Kidney glomerular epithelial cell (primary cell): ENCODE measurements around the gene PROSER1.
"Not testable (repeated sequence)": the region's sequence is repeated elsewhere in the genome, so short reads cannot be mapped to it uniquely, and the experiment has no call there.

Source experiments
- DNase-seq: peaks from one replicate; lab custom pipeline; 2025; lab: John Stamatoyannopoulos, UW

PROSER1 gene

DNA sequence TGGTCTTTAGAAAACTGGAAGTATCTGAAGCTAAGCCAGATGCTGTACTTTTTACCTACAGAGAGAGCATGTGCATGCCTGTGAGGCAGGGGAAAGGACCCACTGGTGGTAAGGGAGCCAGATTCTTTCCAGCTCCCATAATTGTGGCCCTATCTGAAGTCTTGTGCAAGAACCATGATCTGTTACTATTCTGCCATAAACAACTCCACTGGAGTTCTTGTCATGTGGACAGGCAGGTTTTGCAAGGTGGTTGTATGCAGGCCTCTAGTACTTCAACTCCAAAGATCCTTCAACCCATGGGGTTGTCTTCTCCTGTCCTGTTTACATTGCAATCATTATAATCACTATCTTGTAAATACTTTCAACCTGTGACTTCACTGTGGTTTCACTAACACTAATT, 14.1 kb downstream of the PROSER1 start:
- DNase-seq, result no peak

DNA sequence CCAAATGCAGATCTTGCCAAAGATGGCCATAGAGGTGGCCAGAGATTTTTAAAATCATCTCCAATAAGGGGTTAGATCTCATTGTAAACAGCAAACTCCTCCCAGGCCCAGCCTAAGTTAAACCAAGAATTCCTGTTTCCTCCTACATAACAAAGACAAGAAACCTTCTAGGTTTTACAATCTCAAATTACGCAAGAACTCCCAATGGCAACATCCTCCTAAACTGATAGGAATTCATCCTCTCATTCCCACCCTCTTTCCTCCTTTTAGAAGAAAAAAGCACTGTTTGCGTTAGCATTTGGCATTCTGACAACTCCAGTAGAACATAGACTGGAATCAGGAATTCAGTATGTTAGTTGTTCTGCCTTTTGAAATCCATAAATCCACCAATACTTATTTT, 14.6 kb downstream of the PROSER1 start:
- no peak for DNase-seq

DNA sequence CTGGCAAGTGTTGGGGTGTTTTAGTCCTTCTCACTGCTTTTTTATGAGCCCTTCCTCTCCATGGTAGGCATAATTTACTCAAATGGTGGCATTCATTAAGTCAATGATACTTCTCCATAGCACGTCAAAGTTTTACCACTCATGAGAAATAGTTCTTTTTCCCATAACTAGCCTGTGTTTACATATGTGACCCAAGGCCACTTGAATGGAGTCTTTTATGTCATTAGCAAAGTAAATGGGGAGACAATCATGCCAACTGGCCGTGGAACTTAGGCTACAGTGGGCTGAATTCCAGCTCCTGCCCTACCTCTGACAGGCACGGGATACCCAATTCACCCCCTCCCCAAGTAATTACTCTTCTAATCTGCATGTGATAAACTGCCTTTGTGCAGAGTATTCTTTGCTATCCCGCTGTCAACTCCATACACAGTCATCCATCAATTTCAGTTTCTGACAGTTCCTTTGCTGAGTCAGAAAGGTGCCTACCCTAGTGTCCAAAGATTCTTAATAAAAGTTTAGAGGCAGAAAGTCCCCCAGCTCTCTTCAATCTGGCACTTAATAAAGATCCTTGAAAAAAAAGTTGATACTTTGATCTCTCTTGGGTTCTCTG, 16.9 kb downstream of the PROSER1 start:
- DNase-seq, result no peak

DNA sequence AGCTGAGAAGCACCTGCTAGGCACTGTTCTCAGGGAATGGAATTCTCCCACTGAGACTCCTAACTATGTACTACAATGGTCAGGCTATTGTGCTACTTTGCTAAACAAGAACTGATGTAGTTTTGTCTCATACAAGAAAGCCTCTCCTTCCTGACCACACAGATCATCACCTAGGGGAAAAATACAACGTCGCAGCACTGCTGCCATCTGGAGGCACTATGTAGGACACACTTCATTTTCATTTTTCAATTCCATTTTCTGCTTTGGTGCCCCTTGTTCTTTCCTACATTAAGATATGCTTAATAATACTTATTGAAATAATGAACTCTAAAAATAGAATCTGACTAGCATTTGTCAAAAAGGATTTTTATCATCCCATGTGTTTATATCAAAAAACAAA, 21.1 kb downstream of the PROSER1 start:
- peak; percentile 25 for DNase-seq

DNA sequence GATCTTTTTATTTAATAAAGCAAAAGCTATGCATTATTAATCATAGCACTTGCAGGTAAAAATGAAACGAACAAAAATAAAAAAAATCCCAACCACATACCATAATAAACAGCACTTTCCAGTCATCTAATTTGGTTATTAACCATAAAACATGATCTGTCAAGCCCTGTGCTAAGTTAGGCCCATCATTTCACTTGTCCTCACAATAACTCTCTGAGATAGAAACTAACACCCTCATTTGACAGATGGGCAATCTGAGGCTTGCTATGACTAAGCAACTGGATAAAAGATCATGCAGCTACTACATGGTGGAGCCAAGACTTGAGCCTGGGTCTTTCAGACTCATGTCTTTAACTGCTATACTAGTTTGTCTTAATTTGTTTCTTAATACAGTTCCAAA, 21.8 kb downstream of the PROSER1 start:
- no peak for DNase-seq

DNA sequence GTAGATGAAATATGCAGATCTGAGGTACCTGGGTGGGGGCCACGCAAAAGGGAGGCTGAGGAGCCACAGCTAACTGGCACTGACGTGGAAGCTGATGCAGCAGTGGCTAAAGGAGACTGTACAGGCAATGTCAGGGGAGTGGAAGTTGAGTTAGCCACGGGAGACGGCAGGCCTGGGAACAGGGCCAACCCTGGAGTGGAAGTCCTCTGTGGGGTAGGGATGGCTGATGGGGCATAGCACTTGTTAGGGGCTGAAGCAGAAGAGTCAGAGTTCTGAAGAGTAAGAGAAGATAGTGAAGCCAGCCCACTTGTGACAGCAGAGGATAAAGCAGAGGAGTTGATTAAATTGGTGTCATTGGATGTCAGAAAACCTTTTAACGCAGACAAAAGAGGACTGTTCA, 24.4 kb downstream of the PROSER1 start:
- no peak for DNase-seq

DNA sequence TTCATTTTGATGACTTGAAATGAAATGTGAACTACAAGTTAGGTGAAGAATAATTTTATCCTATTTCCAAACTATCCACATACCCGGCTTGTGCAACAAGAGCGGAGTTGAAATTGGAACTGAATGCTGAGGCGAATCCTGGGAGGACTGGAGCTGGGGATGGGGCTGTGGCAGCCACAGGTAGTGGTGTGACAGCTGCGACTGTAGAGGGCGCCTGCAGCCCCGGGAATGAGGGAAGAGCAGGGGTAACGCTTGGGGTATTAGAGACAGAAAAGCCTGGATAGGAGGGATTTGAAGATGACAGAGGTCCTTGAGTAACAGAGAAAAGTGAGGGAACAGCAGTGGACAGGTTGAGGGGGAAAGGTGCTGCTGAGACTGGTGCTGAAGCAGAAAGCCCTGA, 25.3 kb downstream of the PROSER1 start:
- no peak for DNase-seq

DNA sequence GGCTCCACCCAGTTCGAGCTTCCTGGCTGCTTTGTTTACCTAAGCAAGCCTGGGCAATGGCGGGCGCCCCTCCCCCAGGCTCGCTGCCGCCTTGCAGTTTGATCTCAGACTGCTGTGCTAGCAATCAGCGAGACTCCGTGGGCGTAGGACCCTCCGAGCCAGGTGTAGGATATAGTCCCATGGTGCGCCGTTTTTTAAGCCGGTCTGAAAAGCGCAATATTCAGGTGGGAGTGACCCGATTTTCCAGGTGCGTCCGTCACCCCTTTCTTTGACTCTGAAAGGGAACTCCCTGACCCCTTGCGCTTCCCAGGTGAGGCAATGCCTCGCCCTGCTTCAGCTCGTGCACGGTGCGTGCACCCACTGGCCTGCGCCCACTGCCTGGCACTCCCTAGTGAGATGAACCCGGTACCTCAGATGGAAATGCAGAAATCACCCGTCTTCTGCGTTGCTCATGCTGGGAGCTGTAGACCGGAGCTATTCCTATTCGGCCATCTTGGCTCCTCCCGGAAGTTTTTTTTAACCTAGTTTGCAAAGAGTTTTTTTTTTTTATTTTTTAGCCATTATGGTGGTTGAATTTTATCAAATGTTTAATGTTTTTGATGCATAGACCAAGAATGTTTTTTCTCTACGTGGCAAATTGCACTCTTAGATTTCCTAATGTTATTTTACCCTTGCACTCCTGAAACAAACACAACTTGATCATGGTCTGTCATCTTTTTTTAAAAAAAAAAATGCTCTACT, 31.3 kb downstream of the PROSER1 start:
- not testable (repeated sequence) for DNase-seq

DNA sequence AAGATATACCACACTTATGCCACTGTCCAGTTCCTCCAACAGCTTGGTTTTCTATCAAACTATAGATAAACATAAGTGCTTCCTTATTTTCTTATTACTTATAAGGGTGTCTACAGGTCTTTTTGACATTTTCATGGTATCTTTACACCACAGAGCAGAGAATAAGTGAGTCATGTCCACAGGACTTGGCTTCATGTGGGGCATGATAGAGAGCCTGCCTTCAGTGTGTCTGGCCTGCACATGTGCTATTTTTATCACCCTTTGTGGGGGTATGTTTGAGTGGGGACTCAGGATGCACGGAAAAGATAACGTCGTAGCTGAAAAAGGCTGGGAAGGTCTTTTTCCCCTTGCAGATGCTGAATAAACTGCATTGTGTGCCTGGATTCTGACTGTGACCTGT, 39.1 kb downstream of the PROSER1 start:
- no peak for DNase-seq

DNA sequence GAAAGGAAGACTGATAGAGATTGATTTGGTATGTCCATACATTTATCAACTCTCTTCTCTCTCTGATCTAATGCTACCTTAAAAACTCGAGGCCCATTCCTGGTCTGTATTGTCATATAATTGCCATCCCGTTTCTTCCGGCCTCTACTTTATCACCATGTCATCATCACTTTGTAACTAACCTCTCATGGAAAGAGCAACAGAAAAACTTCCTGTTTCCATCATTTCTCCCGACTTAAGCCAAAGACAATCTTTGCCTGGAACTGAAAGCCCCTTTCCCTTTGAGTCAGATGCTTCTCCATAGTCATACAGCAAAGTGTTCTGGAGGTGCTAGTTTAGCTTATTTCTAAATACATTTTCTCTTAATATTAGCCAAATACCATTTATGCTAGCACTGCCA, 44.5 kb downstream of the PROSER1 start:
- DNase-seq, result no peak

DNA sequence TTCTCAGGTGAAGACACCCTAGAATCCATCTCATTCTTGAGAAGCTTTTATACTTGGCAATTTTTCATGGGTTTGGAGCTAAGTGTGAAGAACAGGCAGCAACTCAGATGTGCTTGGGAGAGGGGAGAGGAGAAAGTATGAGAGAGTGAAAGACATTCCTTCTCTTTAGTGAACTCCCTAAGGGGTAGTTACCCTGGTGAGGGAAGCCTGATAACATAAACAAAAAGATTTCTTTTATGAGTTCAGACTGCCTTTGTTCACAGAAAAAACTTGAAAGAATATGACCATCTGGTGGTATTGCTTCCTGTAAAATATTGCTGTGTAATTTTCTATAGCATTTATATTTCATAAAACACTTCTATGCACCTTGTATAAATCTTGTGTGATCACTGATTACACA, 47.2 kb downstream of the PROSER1 start, which contains the start of gene STOML3:
STOML3 (minus strand) TSS at position 139 of the 400 bp plus-strand sequence; CDS start at position 29, 110 bp downstream.
- no peak for DNase-seq

DNA sequence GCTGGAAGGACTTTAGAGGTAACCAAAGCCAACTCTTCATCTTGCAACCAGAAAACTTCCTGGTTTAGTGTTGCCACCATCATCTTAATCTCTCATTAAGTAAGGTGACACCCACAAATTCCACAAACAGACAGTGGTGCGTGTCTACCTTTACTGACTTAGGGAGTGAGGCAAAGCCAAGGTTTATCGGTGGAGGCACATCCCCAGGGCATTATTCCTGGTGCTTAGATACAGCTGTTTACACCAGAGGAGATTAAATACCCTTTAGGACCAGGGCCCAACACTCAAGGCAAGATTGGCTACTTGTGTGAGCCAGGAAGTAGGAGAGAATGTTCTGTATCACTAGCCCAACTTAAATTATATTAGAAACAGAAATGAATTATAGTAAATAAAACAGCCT, 56.8 kb downstream of the PROSER1 start:
- no peak for DNase-seq

DNA sequence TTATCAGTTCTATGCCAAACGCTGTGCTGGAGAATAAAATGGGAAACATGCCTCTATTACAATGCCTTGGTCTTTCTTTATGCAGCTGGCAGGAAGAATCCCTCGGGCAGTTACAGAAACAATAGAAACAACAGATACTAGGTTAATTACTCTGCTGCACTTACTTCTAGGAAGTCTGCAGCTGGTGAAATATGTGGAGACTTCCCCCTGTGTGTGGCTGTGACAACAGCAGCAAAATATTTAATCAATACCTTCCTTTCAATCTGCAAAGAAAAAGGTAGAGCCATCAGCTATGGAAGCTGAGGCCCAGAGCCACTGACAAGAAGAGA, 57.2 kb downstream of the PROSER1 start:
- DNase-seq, result no peak

DNA sequence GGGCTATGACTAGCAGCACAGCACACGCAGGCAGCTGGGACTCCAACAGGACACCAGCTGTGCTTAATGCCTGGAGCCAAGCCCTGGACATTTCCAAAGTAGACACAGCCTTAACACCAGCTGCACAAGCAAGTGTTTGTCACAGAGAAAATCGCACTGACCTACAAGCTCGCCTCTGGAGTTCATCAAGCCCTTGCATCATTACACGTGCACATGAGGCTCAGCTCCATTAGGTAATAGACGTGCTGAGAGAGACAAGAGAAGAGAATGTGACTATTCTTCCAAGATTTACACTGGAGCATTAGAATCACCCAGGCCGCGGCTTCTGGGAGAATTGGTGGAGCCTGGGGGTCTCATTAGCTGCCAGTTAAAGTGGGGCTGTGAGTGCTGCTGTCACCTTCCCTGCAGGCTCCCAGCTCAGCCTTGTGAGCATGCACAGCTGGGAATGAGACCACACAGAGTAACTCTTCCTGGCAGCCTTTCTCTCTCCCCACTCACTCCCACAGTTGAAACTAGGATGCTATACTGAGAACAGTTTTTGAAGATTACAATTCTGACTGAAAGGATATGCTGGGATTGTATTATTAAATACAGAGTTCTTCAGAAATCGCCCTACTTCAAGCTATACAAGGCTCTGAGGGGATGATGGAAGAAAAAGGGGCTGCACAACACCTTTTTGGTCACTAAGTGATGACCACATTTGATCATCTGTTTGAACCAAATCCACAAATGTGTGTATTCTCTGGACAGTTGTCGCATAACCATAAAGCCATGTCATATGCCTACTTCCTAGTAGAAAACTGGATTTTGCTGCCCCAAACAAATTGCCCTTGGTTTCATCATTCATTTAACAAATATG, 57.8 kb downstream of the PROSER1 start:
- no peak for DNase-seq

DNA sequence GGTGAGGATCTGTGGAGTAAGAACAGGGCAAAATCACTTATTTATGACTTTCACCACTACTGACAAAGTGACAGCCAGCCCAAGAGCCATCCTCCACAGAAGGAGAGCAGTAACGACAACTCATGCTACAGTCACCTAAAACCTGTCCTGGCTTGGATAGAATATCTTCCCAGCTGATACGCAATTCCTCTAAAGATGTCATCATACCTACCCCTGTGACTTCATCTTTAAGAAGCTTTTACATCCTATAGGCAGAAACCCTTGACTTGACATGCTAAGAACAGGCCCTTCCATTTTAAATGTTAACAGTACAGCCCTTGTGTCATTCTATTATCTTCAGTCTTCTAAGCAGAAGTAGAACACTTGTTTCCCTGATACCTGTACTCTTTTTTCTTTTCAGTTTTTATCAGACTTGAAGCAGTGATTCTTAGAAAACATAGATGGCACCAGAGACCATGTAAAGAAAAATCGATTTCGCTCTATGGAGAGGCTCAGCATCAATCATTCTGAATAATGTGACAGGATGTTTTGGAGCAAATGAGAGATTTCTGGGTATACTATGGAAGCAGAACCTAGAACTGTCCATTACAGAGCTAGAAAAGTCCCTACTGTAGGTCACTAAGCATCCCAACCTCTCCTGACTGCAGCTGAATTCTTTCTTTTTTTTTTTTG, 67.4 kb downstream of the PROSER1 start:
- no peak for DNase-seq

DNA sequence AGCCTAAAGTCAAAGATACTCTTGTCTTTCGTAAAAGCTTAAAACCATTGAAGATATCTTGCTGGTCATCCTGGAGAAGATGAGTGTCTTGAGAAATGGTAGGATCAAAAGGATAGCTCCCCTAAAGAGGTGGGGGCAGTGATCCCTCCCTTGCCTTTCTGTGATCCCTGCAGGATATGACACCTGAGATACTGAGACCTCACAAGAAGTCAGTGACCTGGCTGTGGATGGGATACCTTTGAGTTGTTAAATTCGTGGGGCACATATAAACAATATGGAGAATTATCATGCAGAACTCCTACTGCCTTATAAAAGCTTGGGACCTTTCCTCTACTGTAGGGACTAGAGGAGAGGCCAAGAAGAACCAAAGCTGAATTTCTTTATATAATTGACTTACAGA, 68.7 kb downstream of the PROSER1 start:
- DNase-seq, result no peak

DNA sequence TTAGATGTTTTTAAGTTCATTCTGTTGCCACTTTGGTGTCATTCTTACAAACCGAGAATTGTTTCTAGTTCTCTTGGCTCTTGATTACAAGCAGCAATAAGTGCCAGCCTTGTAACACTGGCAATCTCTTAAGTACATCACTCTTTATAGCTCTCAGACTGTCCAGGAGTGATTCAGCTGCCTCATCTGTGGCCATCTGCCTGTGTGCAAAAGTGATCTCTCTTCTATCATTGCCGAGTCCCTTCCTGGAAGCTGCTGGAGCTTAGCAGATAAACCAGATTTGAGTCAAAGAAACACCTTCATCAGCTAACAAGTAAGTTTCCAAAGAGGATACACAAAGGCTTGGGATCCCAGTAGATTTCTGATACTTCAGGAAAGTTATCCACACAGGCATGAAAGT, 70.4 kb downstream of the PROSER1 start:
- no peak for DNase-seq

DNA sequence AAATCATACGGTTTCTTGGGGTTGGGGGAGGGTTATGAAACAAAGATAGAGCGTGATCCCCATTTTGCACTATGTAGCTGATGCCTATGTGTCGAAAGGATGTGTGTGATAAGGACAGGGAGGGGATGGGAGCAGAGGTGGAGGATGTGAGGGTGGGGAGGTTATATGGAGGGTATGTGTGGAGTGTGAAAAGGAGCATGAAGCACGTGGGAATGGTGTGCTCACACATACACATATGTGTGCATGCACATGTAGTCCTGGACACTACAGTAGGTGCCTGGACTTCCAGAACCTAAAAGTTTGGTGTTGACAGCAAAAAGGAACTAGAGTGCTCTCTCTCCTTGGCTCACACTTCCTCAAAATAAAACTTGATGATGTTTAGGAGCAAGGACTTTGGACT, 72.6 kb downstream of the PROSER1 start:
- no peak for DNase-seq

DNA sequence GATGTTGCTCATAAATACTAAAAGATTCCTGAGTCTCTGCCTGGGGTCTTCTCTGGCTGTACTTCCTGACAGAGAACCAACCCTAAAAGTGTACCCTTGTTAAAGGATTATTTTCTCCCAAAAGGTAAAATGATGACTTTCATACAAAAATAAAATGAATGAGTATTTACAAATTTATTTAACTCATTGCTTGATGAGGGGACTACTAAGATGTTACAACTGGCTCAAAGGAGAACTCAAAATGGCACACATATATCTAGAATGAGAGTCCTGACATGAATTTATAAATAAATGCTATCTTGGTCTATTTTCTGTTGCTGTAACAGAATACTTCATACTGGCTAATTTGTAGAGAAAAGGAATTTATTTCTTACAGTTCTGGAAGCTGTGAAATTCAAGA, 77.7 kb downstream of the PROSER1 start:
- DNase-seq, result no peak
